GM23338 (cell line): ENCODE measurements around the gene AGBL5. TPM values are rescaled to one million over a fixed set of nuclear protein-coding genes. Genes with fewer than 3 reads are reported as not detected.

Experiments used
- ATAC-seq: fragments of 200-7000 bp; cut with Tn5 transposase; 3 replicates; pipeline ENCODE4 v1.9.1; 2020
- DNase-seq: peaks from one replicate; pipeline ENCODE4 v3.0.0-alpha.2; 2015; ENCODE audit warnings: low spot score
- H2AFZ ChIP-seq: fragments of 200-600 bp; sonication (generic); 2 replicates; pipeline ENCODE4 v1.8.0; 2016; ENCODE audit warnings: antibody characterized with exemption, mild to moderate bottlenecking, moderate library complexity
- H3F3A ChIP-seq: fragments of 200-600 bp; sonication (generic); replicated peaks from 2 replicates; pipeline ENCODE4 v1.8.0; 2017; ENCODE audit warnings: antibody characterized with exemption, mixed run types, low read depth
- H3K27ac ChIP-seq: fragments of 200-600 bp; sonication (generic); 2 replicates; pipeline ENCODE4 v1.6.1; 2016; ENCODE audit warnings: low read depth
- H3K27me3 ChIP-seq: fragments of 200-600 bp; sonication (generic); 2 replicates; pipeline ENCODE4 v1.8.0; 2016; ENCODE audit warnings: mild to moderate bottlenecking, mixed run types, moderate library complexity; ENCODE audit not compliant: insufficient read depth
- H3K36me3 ChIP-seq: fragments of 200-600 bp; sonication (generic); 2 replicates; pipeline ENCODE4 v1.8.0; 2016; ENCODE audit warnings: mild to moderate bottlenecking; ENCODE audit not compliant: insufficient read depth
- H3K4me1 ChIP-seq: fragments of 200-600 bp; sonication (generic); 2 replicates; pipeline ENCODE4 v1.8.0; 2016; ENCODE audit warnings: mild to moderate bottlenecking, moderate library complexity; ENCODE audit not compliant: insufficient read depth
- H3K4me2 ChIP-seq: fragments of 200-600 bp; sonication (generic); 2 replicates; pipeline ENCODE4 v1.7.1; 2017; ENCODE audit warnings: mixed run types
- H3K4me3 ChIP-seq: fragments of 200-600 bp; sonication (generic); 2 replicates; pipeline ENCODE4 v1.6.1; 2016; ENCODE audit warnings: mixed run types
- H3K79me2 ChIP-seq: fragments of 200-600 bp; sonication (generic); replicated peaks from 2 replicates; pipeline ENCODE4 v1.8.0; 2017; ENCODE audit warnings: mild to moderate bottlenecking; ENCODE audit not compliant: insufficient read depth
- H3K9me2 ChIP-seq: fragments of 200-600 bp; sonication (generic); 2 replicates; pipeline ENCODE4 v1.8.0; 2017; ENCODE audit not compliant: insufficient read depth
- H4K20me1 ChIP-seq: fragments of 200-600 bp; sonication (generic); replicated peaks from 2 replicates; pipeline ENCODE4 v1.8.0; 2017; ENCODE audit warnings: mild to moderate bottlenecking; ENCODE audit not compliant: insufficient read depth
- H3K27ac Mint-ChIP-seq: 2 replicates; pipeline ENCODE4 v1.8.0; 2020; ENCODE audit warnings: inconsistent platforms, mild to moderate bottlenecking, moderate library complexity, mixed read lengths
- H3K27me3 Mint-ChIP-seq: 3 replicates; pipeline ENCODE4 v1.8.0; 2022; ENCODE audit warnings: low read depth, mild to moderate bottlenecking, moderate library complexity, mixed read lengths, inconsistent platforms; ENCODE audit not compliant: insufficient read depth, poor library complexity
- H3K36me3 Mint-ChIP-seq: 3 replicates; pipeline ENCODE4 v1.8.0; 2021; ENCODE audit warnings: low read depth, mild to moderate bottlenecking, inconsistent platforms, moderate library complexity, mixed read lengths
- H3K4me1 Mint-ChIP-seq: 3 replicates; pipeline ENCODE4 v1.8.0; 2020; ENCODE audit warnings: mild to moderate bottlenecking, inconsistent platforms, mixed read lengths
- H3K4me3 Mint-ChIP-seq: 3 replicates; pipeline ENCODE4 v1.8.0; 2021; ENCODE audit warnings: moderate library complexity, mild to moderate bottlenecking, inconsistent platforms, mixed read lengths
- H3K9me3 Mint-ChIP-seq: 3 replicates; pipeline ENCODE4 v1.8.0; 2020; ENCODE audit warnings: moderate library complexity, mild to moderate bottlenecking, inconsistent platforms, mixed read lengths
- CREB1 ChIP-seq: fragments of 250-450 bp; sonication (Bioruptor Pico); IDR thresholded peaks from 2 replicates; pipeline ENCODE4 v1.5.0; 2020; ENCODE audit warnings: low read depth, mild to moderate bottlenecking, moderate library complexity
- EZH2 ChIP-seq: fragments of 200-600 bp; sonication (generic); IDR thresholded peaks from one replicate; pipeline ENCODE4 v1.8.0; 2017; ENCODE audit warnings: antibody characterized with exemption, mild to moderate bottlenecking, low read depth; ENCODE audit not compliant: unreplicated experiment
- EZH2phosphoT487 ChIP-seq: fragments of 200-600 bp; sonication (generic); IDR thresholded peaks from one replicate; pipeline ENCODE4 v1.8.1; 2018; ENCODE audit warnings: antibody characterized with exemption; ENCODE audit not compliant: unreplicated experiment
- JUNB ChIP-seq: IDR thresholded peaks from one replicate; pipeline ENCODE4 v1.6.1; 2016; ENCODE audit warnings: antibody characterized with exemption; ENCODE audit not compliant: unreplicated experiment
- NANOG ChIP-seq: IDR thresholded peaks from 2 replicates; pipeline ENCODE4 v1.6.1; 2016; ENCODE audit warnings: antibody characterized with exemption, borderline replicate concordance
- POLR2AphosphoS5 ChIP-seq: IDR thresholded peaks from 2 replicates; pipeline ENCODE4 v1.6.1; 2016; ENCODE audit warnings: antibody characterized with exemption, low read depth
- STAT1 ChIP-seq: IDR thresholded peaks from one replicate; pipeline ENCODE4 v1.6.1; 2016; ENCODE audit warnings: antibody characterized with exemption; ENCODE audit not compliant: unreplicated experiment
- ZNF114 ChIP-seq: fragments of 250-450 bp; sonication (Bioruptor Pico); IDR thresholded peaks from 2 replicates; pipeline ENCODE4 v1.5.0; 2020; ENCODE audit warnings: mild to moderate bottlenecking, moderate library complexity
- ZNF331 ChIP-seq: fragments of 250-450 bp; sonication (Bioruptor Pico); IDR thresholded peaks from 2 replicates; pipeline ENCODE4 v1.5.0; 2020; ENCODE audit warnings: low read depth, mild to moderate bottlenecking, moderate library complexity
- polyA plus RNA-seq: library from polyadenylated mRNA; unstranded; fragments of >200 nt; fragmentation: Nextera tagmentation; extraction: Ambion mirVana; gene quantifications from 2 replicates; pipeline ENCODE4 v1.2.1, GENCODE V29; 2016
- total RNA-seq: library from RNA; depleted of rRNA; stranded (reverse); fragments of >200 nt; shearing (Covaris generic); gene quantifications from 2 replicates; pipeline ENCODE4 v1.2.3, GENCODE V29; 2014
- TF ChIP-seq, protein P1 (sequence below): IDR thresholded peaks from 2 replicates; pipeline ENCODE4 v1.6.1; 2016; ENCODE audit warnings: antibody characterized with exemption
- TF ChIP-seq, protein P2 (sequence below): IDR thresholded peaks from one replicate; pipeline ENCODE4 v1.6.1; 2018; ENCODE audit warnings: antibody characterized with exemption; ENCODE audit not compliant: unreplicated experiment
- TF ChIP-seq, protein P3 (sequence below): fragments of 250-450 bp; sonication (Bioruptor Pico); IDR thresholded peaks from 2 replicates; pipeline ENCODE4 v1.5.0; 2020; ENCODE audit warnings: mild to moderate bottlenecking, moderate library complexity
- TF ChIP-seq, protein P4 (sequence below), 2 experiments: fragments of 200-600 bp in 1 of 2; sonication (generic) in 1 of 2; conservative IDR thresholded peaks; 2 replicates each; pipeline versions ENCODE4 v1.5.1 to v1.6.1; 2016 to 2017; ENCODE audit warnings: antibody characterized with exemption in 2 of 2, low read depth in 2 of 2, mild to moderate bottlenecking in 2 of 2, moderate library complexity in 1 of 2

Gene AGBL5
- total and polyA plus RNA-seq, 2 experiments from 2014 or later = 17.9 to 31.3 TPM

DNA sequence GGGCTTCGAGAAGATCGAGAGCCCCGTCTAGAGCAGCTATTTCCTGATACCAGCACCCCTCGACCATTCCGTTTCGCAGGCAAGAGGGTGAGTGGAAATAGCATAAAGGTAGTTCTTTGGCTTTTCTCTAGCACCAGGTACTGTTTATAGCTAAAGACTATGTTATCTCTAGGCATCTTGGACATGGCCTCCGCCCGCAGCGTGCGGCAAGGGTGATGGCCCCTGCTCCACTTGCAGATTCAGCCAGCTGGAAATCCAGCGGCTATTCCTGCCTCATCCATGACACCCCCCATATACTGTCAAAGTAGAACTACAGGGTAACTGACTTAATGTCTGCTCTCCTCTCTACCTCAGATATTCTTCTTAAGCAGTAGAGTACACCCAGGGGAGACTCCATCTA lies 3.3 kb downstream of the AGBL5 start:
- Histone ChIP-seq H3K36me3 (peaks cover 15% of the 10 kb centered on the region), H3F3A (peaks cover 9% of the 10 kb centered on the region), H3K4me3 (no peak overlapping the region), H3K4me2 (no peak overlapping the region), H3K79me2 (no peaks in the 10 kb centered on the region), H3K9me2 (no peaks in the 10 kb centered on the region), H4K20me1 (no peaks in the 10 kb centered on the region; the same call in 1 of the 2 replicates), H3K27ac (no peak overlapping the region), H2AFZ (no peak overlapping the region), H3K27me3 (no peaks in the 10 kb centered on the region), H3K4me1 (no peaks in the 10 kb centered on the region; the same call in 1 of the 2 replicates)
- ATAC-seq = no peak
- Mint-ChIP-seq H3K4me3 (no peak overlapping the region; the same call in 2 of the 3 replicates), H3K27ac (no peak overlapping the region), H3K27me3 (peaks cover 17% of the 10 kb centered on the region), H3K9me3 (peaks cover 12% of the 10 kb centered on the region), H3K4me1 (peaks cover 4% of the 10 kb centered on the region; the same call in 2 of the 3 replicates), H3K36me3 (peaks cover 45% of the 10 kb centered on the region)
- TF ChIP-seq, protein P1, sequence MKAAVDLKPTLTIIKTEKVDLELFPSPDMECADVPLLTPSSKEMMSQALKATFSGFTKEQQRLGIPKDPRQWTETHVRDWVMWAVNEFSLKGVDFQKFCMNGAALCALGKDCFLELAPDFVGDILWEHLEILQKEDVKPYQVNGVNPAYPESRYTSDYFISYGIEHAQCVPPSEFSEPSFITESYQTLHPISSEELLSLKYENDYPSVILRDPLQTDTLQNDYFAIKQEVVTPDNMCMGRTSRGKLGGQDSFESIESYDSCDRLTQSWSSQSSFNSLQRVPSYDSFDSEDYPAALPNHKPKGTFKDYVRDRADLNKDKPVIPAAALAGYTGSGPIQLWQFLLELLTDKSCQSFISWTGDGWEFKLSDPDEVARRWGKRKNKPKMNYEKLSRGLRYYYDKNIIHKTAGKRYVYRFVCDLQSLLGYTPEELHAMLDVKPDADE = no peak
- no peak for TF ChIP-seq ZNF331 (CRISPR knock-in tag)
- TF ChIP-seq STAT1 = no peak
- TF ChIP-seq, protein P2, sequence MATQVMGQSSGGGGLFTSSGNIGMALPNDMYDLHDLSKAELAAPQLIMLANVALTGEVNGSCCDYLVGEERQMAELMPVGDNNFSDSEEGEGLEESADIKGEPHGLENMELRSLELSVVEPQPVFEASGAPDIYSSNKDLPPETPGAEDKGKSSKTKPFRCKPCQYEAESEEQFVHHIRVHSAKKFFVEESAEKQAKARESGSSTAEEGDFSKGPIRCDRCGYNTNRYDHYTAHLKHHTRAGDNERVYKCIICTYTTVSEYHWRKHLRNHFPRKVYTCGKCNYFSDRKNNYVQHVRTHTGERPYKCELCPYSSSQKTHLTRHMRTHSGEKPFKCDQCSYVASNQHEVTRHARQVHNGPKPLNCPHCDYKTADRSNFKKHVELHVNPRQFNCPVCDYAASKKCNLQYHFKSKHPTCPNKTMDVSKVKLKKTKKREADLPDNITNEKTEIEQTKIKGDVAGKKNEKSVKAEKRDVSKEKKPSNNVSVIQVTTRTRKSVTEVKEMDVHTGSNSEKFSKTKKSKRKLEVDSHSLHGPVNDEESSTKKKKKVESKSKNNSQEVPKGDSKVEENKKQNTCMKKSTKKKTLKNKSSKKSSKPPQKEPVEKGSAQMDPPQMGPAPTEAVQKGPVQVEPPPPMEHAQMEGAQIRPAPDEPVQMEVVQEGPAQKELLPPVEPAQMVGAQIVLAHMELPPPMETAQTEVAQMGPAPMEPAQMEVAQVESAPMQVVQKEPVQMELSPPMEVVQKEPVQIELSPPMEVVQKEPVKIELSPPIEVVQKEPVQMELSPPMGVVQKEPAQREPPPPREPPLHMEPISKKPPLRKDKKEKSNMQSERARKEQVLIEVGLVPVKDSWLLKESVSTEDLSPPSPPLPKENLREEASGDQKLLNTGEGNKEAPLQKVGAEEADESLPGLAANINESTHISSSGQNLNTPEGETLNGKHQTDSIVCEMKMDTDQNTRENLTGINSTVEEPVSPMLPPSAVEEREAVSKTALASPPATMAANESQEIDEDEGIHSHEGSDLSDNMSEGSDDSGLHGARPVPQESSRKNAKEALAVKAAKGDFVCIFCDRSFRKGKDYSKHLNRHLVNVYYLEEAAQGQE = no peak
- no peak for TF ChIP-seq EZH2
- TF ChIP-seq, protein P3, sequence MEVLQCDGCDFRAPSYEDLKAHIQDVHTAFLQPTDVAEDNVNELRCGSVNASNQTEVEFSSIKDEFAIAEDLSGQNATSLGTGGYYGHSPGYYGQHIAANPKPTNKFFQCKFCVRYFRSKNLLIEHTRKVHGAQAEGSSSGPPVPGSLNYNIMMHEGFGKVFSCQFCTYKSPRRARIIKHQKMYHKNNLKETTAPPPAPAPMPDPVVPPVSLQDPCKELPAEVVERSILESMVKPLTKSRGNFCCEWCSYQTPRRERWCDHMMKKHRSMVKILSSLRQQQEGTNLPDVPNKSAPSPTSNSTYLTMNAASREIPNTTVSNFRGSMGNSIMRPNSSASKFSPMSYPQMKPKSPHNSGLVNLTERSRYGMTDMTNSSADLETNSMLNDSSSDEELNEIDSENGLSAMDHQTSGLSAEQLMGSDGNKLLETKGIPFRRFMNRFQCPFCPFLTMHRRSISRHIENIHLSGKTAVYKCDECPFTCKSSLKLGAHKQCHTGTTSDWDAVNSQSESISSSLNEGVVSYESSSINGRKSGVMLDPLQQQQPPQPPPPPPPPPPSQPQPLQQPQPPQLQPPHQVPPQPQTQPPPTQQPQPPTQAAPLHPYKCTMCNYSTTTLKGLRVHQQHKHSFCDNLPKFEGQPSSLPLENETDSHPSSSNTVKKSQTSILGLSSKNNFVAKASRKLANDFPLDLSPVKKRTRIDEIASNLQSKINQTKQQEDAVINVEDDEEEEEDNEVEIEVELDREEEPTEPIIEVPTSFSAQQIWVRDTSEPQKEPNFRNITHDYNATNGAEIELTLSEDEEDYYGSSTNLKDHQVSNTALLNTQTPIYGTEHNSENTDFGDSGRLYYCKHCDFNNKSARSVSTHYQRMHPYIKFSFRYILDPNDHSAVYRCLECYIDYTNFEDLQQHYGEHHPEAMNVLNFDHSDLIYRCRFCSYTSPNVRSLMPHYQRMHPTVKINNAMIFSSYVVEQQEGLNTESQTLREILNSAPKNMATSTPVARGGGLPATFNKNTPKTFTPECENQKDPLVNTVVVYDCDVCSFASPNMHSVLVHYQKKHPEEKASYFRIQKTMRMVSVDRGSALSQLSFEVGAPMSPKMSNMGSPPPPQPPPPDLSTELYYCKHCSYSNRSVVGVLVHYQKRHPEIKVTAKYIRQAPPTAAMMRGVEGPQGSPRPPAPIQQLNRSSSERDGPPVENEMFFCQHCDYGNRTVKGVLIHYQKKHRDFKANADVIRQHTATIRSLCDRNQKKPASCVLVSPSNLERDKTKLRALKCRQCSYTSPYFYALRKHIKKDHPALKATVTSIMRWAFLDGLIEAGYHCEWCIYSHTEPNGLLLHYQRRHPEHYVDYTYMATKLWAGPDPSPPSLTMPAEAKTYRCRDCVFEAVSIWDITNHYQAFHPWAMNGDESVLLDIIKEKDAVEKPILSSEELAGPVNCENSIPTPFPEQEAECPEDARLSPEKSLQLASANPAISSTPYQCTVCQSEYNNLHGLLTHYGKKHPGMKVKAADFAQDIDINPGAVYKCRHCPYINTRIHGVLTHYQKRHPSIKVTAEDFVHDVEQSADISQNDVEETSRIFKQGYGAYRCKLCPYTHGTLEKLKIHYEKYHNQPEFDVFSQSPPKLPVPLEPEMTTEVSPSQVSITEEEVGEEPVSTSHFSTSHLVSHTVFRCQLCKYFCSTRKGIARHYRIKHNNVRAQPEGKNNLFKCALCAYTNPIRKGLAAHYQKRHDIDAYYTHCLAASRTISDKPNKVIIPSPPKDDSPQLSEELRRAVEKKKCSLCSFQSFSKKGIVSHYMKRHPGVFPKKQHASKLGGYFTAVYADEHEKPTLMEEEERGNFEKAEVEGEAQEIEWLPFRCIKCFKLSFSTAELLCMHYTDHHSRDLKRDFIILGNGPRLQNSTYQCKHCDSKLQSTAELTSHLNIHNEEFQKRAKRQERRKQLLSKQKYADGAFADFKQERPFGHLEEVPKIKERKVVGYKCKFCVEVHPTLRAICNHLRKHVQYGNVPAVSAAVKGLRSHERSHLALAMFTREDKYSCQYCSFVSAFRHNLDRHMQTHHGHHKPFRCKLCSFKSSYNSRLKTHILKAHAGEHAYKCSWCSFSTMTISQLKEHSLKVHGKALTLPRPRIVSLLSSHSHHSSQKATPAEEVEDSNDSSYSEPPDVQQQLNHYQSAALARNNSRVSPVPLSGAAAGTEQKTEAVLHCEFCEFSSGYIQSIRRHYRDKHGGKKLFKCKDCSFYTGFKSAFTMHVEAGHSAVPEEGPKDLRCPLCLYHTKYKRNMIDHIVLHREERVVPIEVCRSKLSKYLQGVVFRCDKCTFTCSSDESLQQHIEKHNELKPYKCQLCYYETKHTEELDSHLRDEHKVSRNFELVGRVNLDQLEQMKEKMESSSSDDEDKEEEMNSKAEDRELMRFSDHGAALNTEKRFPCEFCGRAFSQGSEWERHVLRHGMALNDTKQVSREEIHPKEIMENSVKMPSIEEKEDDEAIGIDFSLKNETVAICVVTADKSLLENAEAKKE (CRISPR knock-in tag) = no peak
- no peak for TF ChIP-seq JUNB
- no peak for TF ChIP-seq CREB1 (CRISPR knock-in tag)
- TF ChIP-seq EZH2phosphoT487 = no peak
- no peak for TF ChIP-seq ZNF114 (CRISPR knock-in tag)
- TF ChIP-seq, protein P4, sequence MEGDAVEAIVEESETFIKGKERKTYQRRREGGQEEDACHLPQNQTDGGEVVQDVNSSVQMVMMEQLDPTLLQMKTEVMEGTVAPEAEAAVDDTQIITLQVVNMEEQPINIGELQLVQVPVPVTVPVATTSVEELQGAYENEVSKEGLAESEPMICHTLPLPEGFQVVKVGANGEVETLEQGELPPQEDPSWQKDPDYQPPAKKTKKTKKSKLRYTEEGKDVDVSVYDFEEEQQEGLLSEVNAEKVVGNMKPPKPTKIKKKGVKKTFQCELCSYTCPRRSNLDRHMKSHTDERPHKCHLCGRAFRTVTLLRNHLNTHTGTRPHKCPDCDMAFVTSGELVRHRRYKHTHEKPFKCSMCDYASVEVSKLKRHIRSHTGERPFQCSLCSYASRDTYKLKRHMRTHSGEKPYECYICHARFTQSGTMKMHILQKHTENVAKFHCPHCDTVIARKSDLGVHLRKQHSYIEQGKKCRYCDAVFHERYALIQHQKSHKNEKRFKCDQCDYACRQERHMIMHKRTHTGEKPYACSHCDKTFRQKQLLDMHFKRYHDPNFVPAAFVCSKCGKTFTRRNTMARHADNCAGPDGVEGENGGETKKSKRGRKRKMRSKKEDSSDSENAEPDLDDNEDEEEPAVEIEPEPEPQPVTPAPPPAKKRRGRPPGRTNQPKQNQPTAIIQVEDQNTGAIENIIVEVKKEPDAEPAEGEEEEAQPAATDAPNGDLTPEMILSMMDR (conservative IDR thresholded peaks at IDR 0.05; ENCODE audit: low read depth in 2 of 2) = no peak
- TF ChIP-seq POLR2AphosphoS5 = no peak
- no peak for TF ChIP-seq NANOG
- DNase-seq = no peak
